ENCODE measurements around the gene SF3A1.
A peak's percentile ranks its signal among the peaks of the same experiment; 100 is the strongest.

SF3A1 gene

DNA sequence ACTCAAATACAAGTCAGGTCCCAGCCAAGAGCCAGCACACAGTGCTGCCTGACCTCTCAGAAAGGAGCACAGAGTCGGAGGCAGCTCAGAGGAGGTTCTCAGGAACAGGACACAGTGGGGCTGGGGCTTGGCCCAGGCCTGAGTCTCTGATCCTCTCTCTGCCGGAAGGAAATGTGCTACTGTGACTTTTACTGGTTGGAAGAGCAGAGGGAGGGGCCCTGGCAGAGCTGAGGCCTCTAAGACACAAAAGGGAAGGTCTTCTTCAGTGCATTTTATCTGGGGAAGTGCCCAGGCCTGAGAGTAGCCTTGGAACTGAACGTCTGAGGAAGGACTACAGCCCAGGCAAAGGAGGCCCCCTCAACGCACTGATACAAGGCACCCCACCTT is 51.2 kb downstream of the SF3A1 start:
- FAIRE-seq (no peak), DNase-seq (ENCODE audit: low spot score) (no peak)

GRCh38 chr22:30304495-30305244 is 52.0 kb downstream of the SF3A1 start:
- DNase-seq (ENCODE audit: low spot score) (no peak), FAIRE-seq (no peak)

DNA sequence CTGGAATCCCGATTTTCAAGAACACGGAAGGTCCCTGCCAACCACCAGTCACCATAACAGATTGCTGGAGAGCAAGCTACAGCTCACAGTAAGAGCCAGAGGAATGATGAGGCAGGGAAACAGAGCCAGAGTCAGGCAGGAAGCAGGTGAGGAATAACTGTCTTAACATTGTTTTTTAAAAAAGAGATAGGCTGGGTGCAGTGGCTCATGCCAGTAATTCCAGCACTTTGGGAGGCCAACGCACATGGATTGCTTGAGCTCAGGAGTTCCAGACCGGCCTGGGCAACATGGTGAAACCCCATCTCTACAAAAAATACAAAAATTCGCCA is 53.9 kb downstream of the SF3A1 start:
- no peak for FAIRE-seq

GRCh38 chr22:30301995-30302809 is 54.5 kb downstream of the SF3A1 start:
- no peak for DNase-seq (ENCODE audit: low spot score)
- no peak for FAIRE-seq

More for the DNA sequence above, 53.9 kb downstream of the SF3A1 start:
- no peak for DNase-seq (ENCODE audit: low spot score)

GRCh38 chr22:30299322-30299721 is 57.4 kb downstream of the SF3A1 start:
- FAIRE-seq (no peak), DNase-seq (ENCODE audit: low spot score) (no peak)

DNA sequence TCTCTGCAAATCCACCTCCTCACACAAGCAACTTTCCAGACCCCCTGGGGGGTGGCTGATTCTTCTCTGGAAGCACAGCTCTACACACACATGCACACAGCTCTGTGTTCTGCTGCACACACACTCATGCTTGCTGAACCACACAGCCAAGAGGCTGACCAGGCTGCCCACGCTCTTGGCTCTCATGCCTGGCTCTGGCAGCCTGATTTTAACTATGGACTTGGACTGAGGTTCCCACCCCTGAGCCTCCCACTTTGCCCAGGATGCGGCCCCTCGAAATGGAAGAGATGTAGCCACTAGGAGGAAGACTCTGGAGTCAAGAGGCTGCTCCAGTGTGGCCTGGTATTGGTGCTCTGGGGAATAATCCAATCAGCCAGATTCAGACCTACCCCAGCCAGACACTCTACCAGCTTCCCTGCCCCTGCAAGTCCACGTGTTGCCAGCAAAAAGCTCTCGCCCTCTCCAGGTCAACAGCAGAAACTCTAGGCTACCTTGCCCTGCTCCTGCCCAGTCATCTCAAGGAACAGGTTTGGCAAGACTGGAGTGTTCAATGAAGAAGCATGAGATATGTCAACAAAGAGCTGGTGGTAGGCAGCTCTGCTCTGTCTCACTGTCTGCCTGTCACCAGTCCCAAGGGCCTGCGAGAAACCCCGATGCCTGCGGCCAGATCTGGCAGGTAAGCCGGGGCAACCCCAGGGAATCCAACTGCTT is 58.5 kb downstream of the SF3A1 start:
- DNase-seq (ENCODE audit: low spot score) (no peak), FAIRE-seq (no peak)

- FAIRE-seq (no peak), DNase-seq (ENCODE audit: low spot score) (no peak)
These were observed 59.3 kb downstream of the SF3A1 start for GRCh38 chr22:30297276-30297990.

- FAIRE-seq = no peak
- no peak for DNase-seq (ENCODE audit: low spot score)
These were observed 59.9 kb downstream of the SF3A1 start for GRCh38 chr22:30296833-30297232.

GRCh38 chr22:30296324-30296723 is 60.4 kb downstream of the SF3A1 start:
- DNase-seq (ENCODE audit: low spot score) (no peak), FAIRE-seq (no peak)

DNA sequence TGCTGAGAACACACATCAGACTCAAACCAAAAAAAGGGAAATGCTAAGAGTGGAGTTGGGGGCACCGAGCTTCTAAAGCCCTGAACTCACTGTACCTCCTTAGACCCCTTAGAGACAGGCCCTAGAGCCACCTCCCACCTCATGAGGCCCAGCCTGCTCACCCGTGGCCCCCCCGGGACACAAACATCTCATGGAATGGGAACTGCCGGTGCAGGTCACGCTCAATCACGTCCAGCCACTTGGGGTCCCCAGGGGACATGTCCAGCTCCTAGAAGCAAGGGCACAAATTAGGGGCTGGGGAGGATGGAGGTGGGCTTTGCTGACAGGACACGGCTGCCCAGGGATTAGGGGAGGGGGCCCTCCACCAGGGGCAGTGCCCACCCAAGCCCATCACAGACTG is 61.1 kb downstream of the SF3A1 start:
- no peak for DNase-seq (ENCODE audit: low spot score)
- no peak for FAIRE-seq

DNA sequence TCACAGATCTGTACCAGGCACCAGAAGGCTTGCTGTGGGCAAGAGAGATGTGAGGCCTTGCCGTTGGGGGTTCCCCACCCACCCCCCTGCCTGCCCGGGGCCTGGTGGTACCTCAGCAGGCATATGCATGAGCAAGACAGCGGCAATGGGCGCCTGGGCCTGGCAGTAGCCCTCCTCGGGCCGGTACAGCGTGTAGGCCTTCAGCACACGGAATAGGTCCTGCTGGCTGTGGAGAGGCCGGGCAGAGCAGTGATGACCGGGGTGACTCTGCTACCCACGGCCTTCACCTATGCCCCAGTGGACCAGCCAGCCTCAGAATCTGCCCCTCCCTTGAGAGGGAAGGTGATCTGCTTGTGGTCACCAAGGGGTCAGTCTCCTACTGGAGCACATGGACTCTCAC is 61.9 kb downstream of the SF3A1 start:
- FAIRE-seq (no peak), DNase-seq (ENCODE audit: low spot score) (no peak)

GRCh38 chr22:30294066-30294465 is 62.6 kb downstream of the SF3A1 start:
- DNase-seq (ENCODE audit: low spot score) (no peak), FAIRE-seq (no peak)

GRCh38 chr22:30293026-30293425 is 63.7 kb downstream of the SF3A1 start:
- FAIRE-seq = no peak
- no peak for DNase-seq (ENCODE audit: low spot score)

GRCh38 chr22:30292069-30292970 is 64.4 kb downstream of the SF3A1 start:
- DNase-seq (ENCODE audit: low spot score) (no peak), FAIRE-seq (no peak)

GRCh38 chr22:30291058-30291892 is 65.4 kb downstream of the SF3A1 start:
- FAIRE-seq (no peak), DNase-seq (ENCODE audit: low spot score) (peak; percentile 65)

- FAIRE-seq (no peak), DNase-seq (ENCODE audit: low spot score) (peak; percentile 58)
These were observed 66.2 kb downstream of the SF3A1 start for GRCh38 chr22:30290342-30291057.

DNA sequence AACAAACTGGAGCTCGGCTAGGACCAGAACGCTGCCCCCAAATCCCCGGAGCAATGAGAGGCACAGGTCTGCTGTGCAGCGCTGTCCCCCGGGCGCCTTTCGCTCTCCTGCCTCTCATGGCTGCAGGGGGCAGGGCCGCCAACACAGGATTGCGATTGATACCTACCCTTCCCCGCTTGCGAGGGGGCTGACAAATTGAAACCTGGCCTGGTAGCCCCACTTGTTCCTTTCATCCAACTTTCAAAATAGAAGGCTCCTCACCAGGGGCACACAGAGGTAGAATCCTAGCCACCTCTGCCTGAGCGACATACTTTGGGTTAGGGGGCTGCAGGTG is 66.7 kb downstream of the SF3A1 start:
- FAIRE-seq (no peak), DNase-seq (ENCODE audit: low spot score) (no peak)

GRCh38 chr22:30289141-30289979 is 67.3 kb downstream of the SF3A1 start, which contains the start of gene CASTOR1:
CASTOR1 (minus strand) TSS chr22:30289505; CDS start chr22:30289497, 8 bp downstream.
- FAIRE-seq (no peak), DNase-seq (ENCODE audit: low spot score) (peak; percentile 92)
